ENCODE results near the gene HBZ. TPM values are rescaled to one million over a fixed set of nuclear protein-coding genes. Genes with fewer than 3 reads are reported as not detected.

The HBZ gene
- total RNA-seq, 1 experiment from 2014 or later = not detected

DNA sequence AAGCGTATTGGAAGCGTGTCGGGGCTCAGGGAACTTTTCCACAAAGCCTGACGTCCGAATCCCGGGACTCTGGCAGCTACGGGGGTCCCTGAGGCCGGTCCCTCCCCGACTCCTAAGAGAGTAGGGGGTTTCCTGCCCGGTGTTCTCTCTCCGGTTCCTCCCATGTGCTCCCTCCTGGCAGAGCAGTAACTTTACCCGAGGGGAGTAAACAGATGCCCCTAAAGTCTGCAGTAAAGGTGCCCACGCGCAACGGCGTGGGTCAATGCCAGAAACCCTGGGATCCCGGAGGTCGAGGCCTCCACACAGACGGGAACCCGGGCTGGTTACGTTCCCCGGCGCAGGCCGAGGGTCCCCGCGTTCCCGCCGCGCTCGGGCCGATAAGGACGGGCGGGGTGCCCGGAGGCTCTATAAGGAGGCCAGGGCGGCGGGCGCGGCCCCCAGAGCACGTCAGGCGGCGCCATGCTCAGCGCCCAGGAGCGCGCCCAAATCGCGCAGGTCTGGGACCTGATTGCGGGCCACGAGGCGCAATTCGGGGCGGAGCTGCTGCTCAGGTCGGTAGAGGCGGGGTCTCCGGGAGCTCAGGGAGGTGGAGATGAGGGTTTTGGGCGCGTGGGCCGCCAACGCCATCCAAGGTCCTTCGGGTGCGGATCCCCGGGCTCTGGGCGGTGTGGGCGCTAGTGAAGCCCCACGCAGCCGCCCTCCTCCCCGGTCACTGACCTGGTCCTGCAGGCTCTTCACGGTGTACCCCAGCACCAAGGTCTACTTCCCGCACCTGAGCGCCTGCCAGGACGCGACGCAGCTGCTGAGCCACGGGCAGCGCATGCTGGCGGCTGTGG is 13.3 kb downstream of the HBZ start, which contains the start of gene HBM:
HBM (plus strand) TSS at position 440 of the 836 bp plus-strand sequence; CDS start at position 460, 20 bp downstream.
- no peak within 1 kb of the TSS for H3K4me3 ChIP-seq (replicated peaks in 1 of 2; ENCODE audit: low read depth in 1 of 2, low read length in 2 of 2)
- no peaks in the 10 kb centered on the region for H3K36me3 ChIP-seq (ENCODE audit: control insufficient read depth in 1 of 2, insufficient read depth in 2 of 2, low read length in 2 of 2)
- DNase-seq (ENCODE audit: low read depth, low spot score) = no peak
- RAD21 ChIA-PET (ENCODE audit: low non-redundant PET in 1 of 2, low total read pairs in 2 of 2, uncharacterized antibody in 2 of 2, unreplicated experiment in 2 of 2) = no interaction called here
- no peak for ATAC-seq
- POLR2A ChIA-PET = no interaction called here
- no TSS peak for BruUV-seq (replicated peaks)
- intact Hi-C loops (cut with micrococcal nuclease) = no loop called here
- H3K4me2 ChIP-seq (ENCODE audit: low read length) = no peak within 1 kb of the TSS
- H3K79me2 ChIP-seq (ENCODE audit: insufficient read depth, low read length) = no peaks in the 10 kb centered on the region
- H3K9ac ChIP-seq (ENCODE audit: low read length) = no peak within 1 kb of the TSS
- no peaks in the 10 kb centered on the region for H4K20me1 ChIP-seq (ENCODE audit: insufficient read depth)
- no peak within 1 kb of the TSS for H3K27ac ChIP-seq (ENCODE audit: low read depth, low read length)
- peaks cover 0 to 14% of the 10 kb centered on the region in 2 experiments; a peak in 2 of 4 replicates for H3K4me1 ChIP-seq (ENCODE audit: control insufficient read depth in 1 of 2, insufficient read depth in 2 of 2, low read length in 2 of 2)
- CTCF ChIA-PET = no interaction called here
- no peaks in the 10 kb centered on the region for H3K9me2 ChIP-seq (ENCODE audit: insufficient read depth)
- H3K27me3 ChIP-seq (ENCODE audit: insufficient read depth, low read length) = no peaks in the 10 kb centered on the region
- no peak within 1 kb of the TSS for H2AFZ ChIP-seq (ENCODE audit: low read depth, low read length, poor library complexity, severe bottlenecking)
- no peaks in the 10 kb centered on the region for H3K9me3 ChIP-seq (ENCODE audit: control insufficient read depth in 1 of 2, insufficient read depth in 1 of 2, low read depth in 1 of 2, low read length in 2 of 2)
- TF ChIP-seq, protein P1, sequence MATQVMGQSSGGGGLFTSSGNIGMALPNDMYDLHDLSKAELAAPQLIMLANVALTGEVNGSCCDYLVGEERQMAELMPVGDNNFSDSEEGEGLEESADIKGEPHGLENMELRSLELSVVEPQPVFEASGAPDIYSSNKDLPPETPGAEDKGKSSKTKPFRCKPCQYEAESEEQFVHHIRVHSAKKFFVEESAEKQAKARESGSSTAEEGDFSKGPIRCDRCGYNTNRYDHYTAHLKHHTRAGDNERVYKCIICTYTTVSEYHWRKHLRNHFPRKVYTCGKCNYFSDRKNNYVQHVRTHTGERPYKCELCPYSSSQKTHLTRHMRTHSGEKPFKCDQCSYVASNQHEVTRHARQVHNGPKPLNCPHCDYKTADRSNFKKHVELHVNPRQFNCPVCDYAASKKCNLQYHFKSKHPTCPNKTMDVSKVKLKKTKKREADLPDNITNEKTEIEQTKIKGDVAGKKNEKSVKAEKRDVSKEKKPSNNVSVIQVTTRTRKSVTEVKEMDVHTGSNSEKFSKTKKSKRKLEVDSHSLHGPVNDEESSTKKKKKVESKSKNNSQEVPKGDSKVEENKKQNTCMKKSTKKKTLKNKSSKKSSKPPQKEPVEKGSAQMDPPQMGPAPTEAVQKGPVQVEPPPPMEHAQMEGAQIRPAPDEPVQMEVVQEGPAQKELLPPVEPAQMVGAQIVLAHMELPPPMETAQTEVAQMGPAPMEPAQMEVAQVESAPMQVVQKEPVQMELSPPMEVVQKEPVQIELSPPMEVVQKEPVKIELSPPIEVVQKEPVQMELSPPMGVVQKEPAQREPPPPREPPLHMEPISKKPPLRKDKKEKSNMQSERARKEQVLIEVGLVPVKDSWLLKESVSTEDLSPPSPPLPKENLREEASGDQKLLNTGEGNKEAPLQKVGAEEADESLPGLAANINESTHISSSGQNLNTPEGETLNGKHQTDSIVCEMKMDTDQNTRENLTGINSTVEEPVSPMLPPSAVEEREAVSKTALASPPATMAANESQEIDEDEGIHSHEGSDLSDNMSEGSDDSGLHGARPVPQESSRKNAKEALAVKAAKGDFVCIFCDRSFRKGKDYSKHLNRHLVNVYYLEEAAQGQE (IDR thresholded peaks at IDR 0.05; ENCODE audit: low read depth) = no peak
- TF ChIP-seq CEBPB (IDR thresholded peaks at IDR 0.05; ENCODE audit: low read depth) = no peak
- TF ChIP-seq, protein P2, sequence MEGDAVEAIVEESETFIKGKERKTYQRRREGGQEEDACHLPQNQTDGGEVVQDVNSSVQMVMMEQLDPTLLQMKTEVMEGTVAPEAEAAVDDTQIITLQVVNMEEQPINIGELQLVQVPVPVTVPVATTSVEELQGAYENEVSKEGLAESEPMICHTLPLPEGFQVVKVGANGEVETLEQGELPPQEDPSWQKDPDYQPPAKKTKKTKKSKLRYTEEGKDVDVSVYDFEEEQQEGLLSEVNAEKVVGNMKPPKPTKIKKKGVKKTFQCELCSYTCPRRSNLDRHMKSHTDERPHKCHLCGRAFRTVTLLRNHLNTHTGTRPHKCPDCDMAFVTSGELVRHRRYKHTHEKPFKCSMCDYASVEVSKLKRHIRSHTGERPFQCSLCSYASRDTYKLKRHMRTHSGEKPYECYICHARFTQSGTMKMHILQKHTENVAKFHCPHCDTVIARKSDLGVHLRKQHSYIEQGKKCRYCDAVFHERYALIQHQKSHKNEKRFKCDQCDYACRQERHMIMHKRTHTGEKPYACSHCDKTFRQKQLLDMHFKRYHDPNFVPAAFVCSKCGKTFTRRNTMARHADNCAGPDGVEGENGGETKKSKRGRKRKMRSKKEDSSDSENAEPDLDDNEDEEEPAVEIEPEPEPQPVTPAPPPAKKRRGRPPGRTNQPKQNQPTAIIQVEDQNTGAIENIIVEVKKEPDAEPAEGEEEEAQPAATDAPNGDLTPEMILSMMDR (IDR thresholded peaks at IDR 0.05 in 2 of 3, conservative IDR thresholded peaks at IDR 0.05 in 1 of 3; ENCODE audit: borderline replicate concordance in 1 of 3, insufficient read depth in 1 of 3, low read depth in 2 of 3, low read length in 2 of 3) = no peak
- no peak for TF ChIP-seq FOSL1 (IDR thresholded peaks at IDR 0.05; ENCODE audit: low read depth)
- TF ChIP-seq ZNF274 (IDR thresholded peaks at IDR 0.05; ENCODE audit: low read depth, low read length) = no peak
- TF ChIP-seq YY1 (IDR thresholded peaks at IDR 0.05; ENCODE audit: extremely low read depth, insufficient replicate concordance, low read depth, low read length) = no peak
- TF ChIP-seq ZFX (IDR thresholded peaks at IDR 0.05) = no peak
- no peak for TF ChIP-seq RAD21 (IDR thresholded peaks at IDR 0.05; ENCODE audit: low read depth)
- TF ChIP-seq EZH2 (IDR thresholded peaks at IDR 0.05) = no peak
- TF ChIP-seq, protein P3, sequence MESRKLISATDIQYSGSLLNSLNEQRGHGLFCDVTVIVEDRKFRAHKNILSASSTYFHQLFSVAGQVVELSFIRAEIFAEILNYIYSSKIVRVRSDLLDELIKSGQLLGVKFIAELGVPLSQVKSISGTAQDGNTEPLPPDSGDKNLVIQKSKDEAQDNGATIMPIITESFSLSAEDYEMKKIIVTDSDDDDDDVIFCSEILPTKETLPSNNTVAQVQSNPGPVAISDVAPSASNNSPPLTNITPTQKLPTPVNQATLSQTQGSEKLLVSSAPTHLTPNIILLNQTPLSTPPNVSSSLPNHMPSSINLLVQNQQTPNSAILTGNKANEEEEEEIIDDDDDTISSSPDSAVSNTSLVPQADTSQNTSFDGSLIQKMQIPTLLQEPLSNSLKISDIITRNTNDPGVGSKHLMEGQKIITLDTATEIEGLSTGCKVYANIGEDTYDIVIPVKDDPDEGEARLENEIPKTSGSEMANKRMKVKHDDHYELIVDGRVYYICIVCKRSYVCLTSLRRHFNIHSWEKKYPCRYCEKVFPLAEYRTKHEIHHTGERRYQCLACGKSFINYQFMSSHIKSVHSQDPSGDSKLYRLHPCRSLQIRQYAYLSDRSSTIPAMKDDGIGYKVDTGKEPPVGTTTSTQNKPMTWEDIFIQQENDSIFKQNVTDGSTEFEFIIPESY (IDR thresholded peaks at IDR 0.05; ENCODE audit: extremely low read depth, insufficient replicate concordance, low read length) = no peak
- TF ChIP-seq SRF (IDR thresholded peaks at IDR 0.05; ENCODE audit: low read depth) = no peak
- no peak for TF ChIP-seq EGR1 (IDR thresholded peaks at IDR 0.05; ENCODE audit: low read depth)
- TF ChIP-seq SP1 (IDR thresholded peaks at IDR 0.05; ENCODE audit: low read depth) = no peak
- TF ChIP-seq SIN3A (IDR thresholded peaks at IDR 0.05; ENCODE audit: low read depth) = no peak
- TF ChIP-seq JUND (IDR thresholded peaks at IDR 0.05) = no peak
- TF ChIP-seq, protein P4, sequence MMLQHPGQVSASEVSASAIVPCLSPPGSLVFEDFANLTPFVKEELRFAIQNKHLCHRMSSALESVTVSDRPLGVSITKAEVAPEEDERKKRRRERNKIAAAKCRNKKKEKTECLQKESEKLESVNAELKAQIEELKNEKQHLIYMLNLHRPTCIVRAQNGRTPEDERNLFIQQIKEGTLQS (IDR thresholded peaks at IDR 0.05) = no peak
- no peak for TF ChIP-seq TCF7L2 (IDR thresholded peaks at IDR 0.05; ENCODE audit: borderline replicate concordance, extremely low read depth, insufficient read depth, insufficient read length)
- no peak for TF ChIP-seq ELF1 (IDR thresholded peaks at IDR 0.05; ENCODE audit: borderline replicate concordance, low read depth)

All from HCT116 (cell line).